Fibroblast of lung (primary cell): Measurements from ENCODE around the gene NPHP4. TPM values are rescaled to one million over a fixed set of nuclear protein-coding genes. Genes with fewer than 3 reads are reported as not detected.
A peak's percentile ranks its signal among the peaks of the same experiment; 100 is the strongest.

ENCODE experiments used
- DNase-seq, 2 donors: peaks; one replicate each; pipeline versions ENCODE4 v3.0.0 to v3.0.0-alpha.2; 2010; ENCODE audit warnings: low read depth in 2 of 2
- H2AFZ ChIP-seq: 2 replicates; pipeline ENCODE4 v1.5.1; 2012; ENCODE audit warnings: low read length, control low read depth, inconsistent platforms
- H3K27ac ChIP-seq: 2 replicates; pipeline ENCODE4 v1.5.1; 2011; ENCODE audit warnings: low read length, control low read depth; ENCODE audit not compliant: insufficient read depth
- H3K27me3 ChIP-seq: 2 replicates; pipeline ENCODE4 v1.5.1; 2011; ENCODE audit warnings: mild to moderate bottlenecking, low read length; ENCODE audit not compliant: control insufficient read depth, insufficient read depth
- H3K36me3 ChIP-seq: 2 replicates; pipeline ENCODE4 v1.5.1; 2011; ENCODE audit warnings: low read length; ENCODE audit not compliant: control insufficient read depth, insufficient read depth
- H3K4me1 ChIP-seq: 2 replicates; pipeline ENCODE4 v1.5.1; 2011; ENCODE audit warnings: low read length; ENCODE audit not compliant: control insufficient read depth, insufficient read depth; ENCODE audit errors: extremely low read depth
- H3K4me2 ChIP-seq: 2 replicates; pipeline ENCODE4 v1.5.1; 2011; ENCODE audit warnings: low read length, control low read depth; ENCODE audit not compliant: insufficient read depth; ENCODE audit errors: extremely low read depth
- H3K4me3 ChIP-seq, 4 experiments: fragments of 200-600 bp in 1 of 4; sonication (generic) in 1 of 4; replicated peaks in 1 of 4; 2 replicates each; pipeline ENCODE4 v1.5.1; 2011 to 2016; ENCODE audit warnings: low read length in 4 of 4, low read depth in 3 of 4, mild to moderate bottlenecking in 3 of 4, control low read depth in 2 of 4, inconsistent platforms in 1 of 4, mixed read lengths in 1 of 4; ENCODE audit not compliant: insufficient read depth in 1 of 4; ENCODE audit errors: control extremely low read depth in 1 of 4
- H3K79me2 ChIP-seq: 2 replicates; pipeline ENCODE4 v1.5.1; 2012; ENCODE audit warnings: mild to moderate bottlenecking, low read length, inconsistent platforms; ENCODE audit not compliant: control insufficient read depth, insufficient read depth
- H3K9ac ChIP-seq: 2 replicates; pipeline ENCODE4 v1.5.1; 2011; ENCODE audit warnings: mild to moderate bottlenecking, low read length, control low read depth; ENCODE audit not compliant: insufficient read depth
- H3K9me3 ChIP-seq: 2 replicates; pipeline ENCODE4 v1.5.1; 2012; ENCODE audit warnings: low read depth, low read length; ENCODE audit not compliant: control insufficient read depth, insufficient read depth
- H4K20me1 ChIP-seq: 2 replicates; pipeline ENCODE4 v1.5.1; 2011; ENCODE audit warnings: low read length; ENCODE audit not compliant: control insufficient read depth, insufficient read depth; ENCODE audit errors: extremely low read depth
- CTCF ChIP-seq, 2 donors: IDR thresholded peaks in 1 of 2; conservative IDR thresholded peaks in 1 of 2; 1 replicate in 1 of 2; 2 replicates in 1 of 2; pipeline ENCODE4 v1.5.1; 2011 to 2012; ENCODE audit warnings: low read length in 2 of 2, control low read depth in 1 of 2, inconsistent platforms in 1 of 2, low read depth in 1 of 2, mild to moderate bottlenecking in 1 of 2
- EZH2 ChIP-seq: IDR thresholded peaks from 2 replicates; pipeline ENCODE4 v1.5.1; 2012; ENCODE audit warnings: low read length, control low read depth, mild to moderate bottlenecking; ENCODE audit errors: missing control alignments
- polyA plus RNA-seq, 2 donors: library from polyadenylated mRNA; depleted of rRNA in 1 of 2; stranded (reverse) in 1 of 2; unstranded in 1 of 2; fragments of >200 nt; gene quantifications; 2 replicates each; pipeline ENCODE4 v1.2.1, GENCODE V29; 2011 to 2012; ENCODE audit warnings: missing spikeins in 1 of 2
- total RNA-seq: library from RNA; depleted of rRNA; stranded (reverse); fragments of >200 nt; gene quantifications from 2 replicates; pipeline ENCODE4 v1.2.1, GENCODE V29; 2014

Gene NPHP4
- total and polyA plus RNA-seq, 2 donors (not counting 1 experiment from before 2014, with no cell fraction given) = 1.5 to 4.0 TPM

- H3K27ac ChIP-seq = peak overlapping the region; percentile 97
- H3K27me3 ChIP-seq = no peaks in the 10 kb centered on the region
- H3K36me3 ChIP-seq = no peaks in the 10 kb centered on the region
Observed at GRCh38 chr1:5992814-5993555, 760 bp upstream of the NPHP4 start.

DNA sequence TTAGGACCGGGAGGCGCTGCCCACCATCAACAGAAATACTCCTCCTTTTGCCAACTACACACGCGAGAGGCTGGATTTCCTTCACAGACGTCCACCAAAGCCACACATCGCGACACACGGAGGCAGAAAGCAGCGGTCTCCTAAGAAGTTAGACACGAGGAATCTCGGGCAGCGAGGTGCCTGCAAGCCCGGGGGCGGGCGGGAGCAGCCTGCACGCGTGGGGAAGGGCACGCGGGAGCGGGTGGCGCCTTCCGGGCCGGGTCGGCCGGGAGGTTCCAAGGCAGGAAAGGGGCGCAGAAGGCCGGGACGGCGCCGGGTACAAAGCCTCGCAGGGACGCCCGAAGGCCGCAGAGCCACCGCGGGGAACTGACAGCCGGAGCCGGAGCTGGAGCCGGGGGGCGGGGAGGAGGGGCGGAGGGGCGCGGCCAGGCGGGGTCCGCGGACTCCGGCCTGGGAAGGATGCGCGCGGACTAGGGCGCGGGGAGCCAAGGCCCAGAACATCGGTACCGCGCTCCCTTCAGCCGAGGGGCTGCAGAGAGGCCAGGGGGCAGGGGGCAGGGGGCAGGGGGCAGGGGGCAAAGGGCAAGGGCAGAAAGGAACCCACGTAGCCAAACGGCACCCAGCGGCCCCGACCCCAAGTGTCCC lies 722 bp downstream of the NPHP4 start:
- no peak for TF ChIP-seq EZH2
- TF ChIP-seq CTCF (conservative IDR thresholded peaks at IDR 0.05 in 1 of 2, IDR thresholded peaks at IDR 0.05 in 1 of 2; ENCODE audit: low read depth in 1 of 2, low read length in 2 of 2) = no peak
- H3K4me1 ChIP-seq = peaks cover 4% of the 10 kb centered on the region
- no peaks in the 10 kb centered on the region for H3K36me3 ChIP-seq
- peak overlapping the region; percentile 68 to 96 (median 75) for H3K4me3 ChIP-seq
- peak overlapping the region; percentile 90 for H3K9ac ChIP-seq
- DNase-seq = peak; percentile 9 to 26
- no peaks in the 10 kb centered on the region for H4K20me1 ChIP-seq
- peak overlapping the region; percentile 97 for H3K27ac ChIP-seq
- H3K9me3 ChIP-seq = no peaks in the 10 kb centered on the region
- peak overlapping the region; percentile 71 for H3K4me2 ChIP-seq
- no peaks in the 10 kb centered on the region for H3K79me2 ChIP-seq
- no peaks in the 10 kb centered on the region for H3K27me3 ChIP-seq
- H2AFZ ChIP-seq = peak overlapping the region; percentile 89

More at GRCh38 chr1:5992814-5993555, 760 bp upstream of the NPHP4 start:
- Histone ChIP-seq H3K4me1 (peaks cover 4% of the 10 kb centered on the region), H2AFZ (peak overlapping the region; percentile 57), H3K4me2 (peak overlapping the region; percentile 85), H3K9ac (peak overlapping the region; percentile 62), H4K20me1 (no peaks in the 10 kb centered on the region), H3K9me3 (no peaks in the 10 kb centered on the region), H3K4me3 (peak overlapping the region; percentile 56 to 96 (median 74)), H3K79me2 (no peaks in the 10 kb centered on the region)
- TF ChIP-seq EZH2 (no peak), CTCF (conservative IDR thresholded peaks at IDR 0.05 in 1 of 2, IDR thresholded peaks at IDR 0.05 in 1 of 2; ENCODE audit: low read depth in 1 of 2, low read length in 2 of 2) (no peak)
- no peak for DNase-seq

- H3K27me3 ChIP-seq = no peaks in the 10 kb centered on the region
- TF ChIP-seq CTCF (conservative IDR thresholded peaks at IDR 0.05 in 1 of 2, IDR thresholded peaks at IDR 0.05 in 1 of 2; ENCODE audit: low read depth in 1 of 2, low read length in 2 of 2) (no peak), EZH2 (no peak)
- H3K4me3 ChIP-seq = peak overlapping the region; percentile 68 to 78 (median 73)
- H3K27ac ChIP-seq = no peak overlapping the region
- no peaks in the 10 kb centered on the region for H3K79me2 ChIP-seq
- peak overlapping the region; percentile 71 for H3K4me2 ChIP-seq
- peaks cover 4% of the 10 kb centered on the region for H3K4me1 ChIP-seq
- no peaks in the 10 kb centered on the region for H4K20me1 ChIP-seq
- peak overlapping the region; percentile 90 for H3K9ac ChIP-seq
- H3K36me3 ChIP-seq = no peaks in the 10 kb centered on the region
- H3K9me3 ChIP-seq = no peaks in the 10 kb centered on the region
- H2AFZ ChIP-seq = peak overlapping the region; percentile 89
- DNase-seq = peak in 1 of 2 donors; percentile 22
Observed at GRCh38 chr1:5990913-5991312, 1.3 kb downstream of the NPHP4 start.
